Vagina (tissue), 2 donors: ENCODE data around the gene ZNHIT3.

ENCODE experiments used
- CTCF ChIP-seq, 3 experiments: fragments of 450-650 bp in 2 of 3; fragments of 200-600 bp in 1 of 3; sonication (generic) in 1 of 3; IDR thresholded peaks; one replicate each; pipeline ENCODE4 v1.5.1; 2017 to 2019; ENCODE audit warnings: antibody characterized with exemption in 3 of 3, mild to moderate bottlenecking in 2 of 3, moderate library complexity in 2 of 3
- POLR2A ChIP-seq, 2 donors: fragments of 450-650 bp; IDR thresholded peaks; one replicate each; pipeline ENCODE4 v1.6.1; 2017; ENCODE audit warnings: antibody characterized with exemption in 2 of 2, mild to moderate bottlenecking in 2 of 2, moderate library complexity in 2 of 2
- POLR2AphosphoS5 ChIP-seq, 2 donors: sonication (generic); formaldehyde crosslinking; IDR thresholded peaks; one replicate each; pipeline ENCODE4 v1.9.0; 2017; ENCODE audit warnings: antibody characterized with exemption in 2 of 2, mild to moderate bottlenecking in 2 of 2, low read depth in 1 of 2; ENCODE audit not compliant: insufficient read depth in 1 of 2

DNA sequence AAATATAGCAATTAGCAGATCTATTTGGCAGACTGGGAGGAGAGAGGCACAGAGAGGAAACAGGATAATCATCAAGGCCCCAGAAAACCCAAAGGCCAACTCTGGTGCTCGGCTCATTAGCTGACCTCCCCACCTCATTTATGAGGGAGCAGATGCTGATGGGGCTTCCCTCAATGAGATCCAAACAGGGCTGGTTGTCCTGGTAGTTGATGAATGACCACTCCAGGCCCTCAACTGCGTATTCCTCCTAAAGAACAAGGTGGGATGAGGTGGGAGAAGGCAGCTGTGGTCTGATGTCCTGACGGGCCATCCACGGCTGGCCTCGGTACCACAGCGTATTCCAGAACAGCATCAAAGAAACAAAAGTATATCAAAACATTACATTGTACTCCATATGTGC lies 20.8 kb downstream of the ZNHIT3 start:
- no peak for TF ChIP-seq CTCF (IDR thresholded peaks at IDR 0.05)
- TF ChIP-seq POLR2A (IDR thresholded peaks at IDR 0.05), result no peak
- no peak for TF ChIP-seq POLR2AphosphoS5 (IDR thresholded peaks at IDR 0.05; ENCODE audit: insufficient read depth in 1 of 2, low read depth in 1 of 2)
